ENCODE data around the gene TNRC18.
A peak's percentile ranks its signal among the peaks of the same experiment; 100 is the strongest.

Gene TNRC18

GRCh38 chr7:5428478-5429252, 5.0 kb upstream of the TNRC18 start:
- DNase-seq = peak; percentile 75

- DNase-seq = no peak
Measured at GRCh38 chr7:5426226-5426475, 2.5 kb upstream of the TNRC18 start.

- peak; percentile 98 for DNase-seq
Measured at GRCh38 chr7:5425507-5426225, 2.0 kb upstream of the TNRC18 start.

GRCh38 chr7:5424749-5425506, 1.3 kb upstream of the TNRC18 start:
- peak; percentile 86 for DNase-seq

GRCh38 chr7:5423976-5424748, 528 bp upstream of the TNRC18 start:
- peak; percentile 96 for DNase-seq

GRCh38 chr7:5422396-5423305, 983 bp downstream of the TNRC18 start:
- DNase-seq = peak; percentile 66

- DNase-seq = peak; percentile 82
Measured at GRCh38 chr7:5421714-5422395, 1.8 kb downstream of the TNRC18 start.

GRCh38 chr7:5420881-5421713, 2.5 kb downstream of the TNRC18 start:
- DNase-seq = peak; percentile 77

GRCh38 chr7:5420067-5420880, 3.4 kb downstream of the TNRC18 start:
- DNase-seq = peak; percentile 80

- no peak for DNase-seq
Measured at GRCh38 chr7:5419539-5420066, 4.0 kb downstream of the TNRC18 start.

GRCh38 chr7:5418285-5418582, 5.4 kb downstream of the TNRC18 start:
- DNase-seq = no peak

GRCh38 chr7:5417106-5418071, 6.2 kb downstream of the TNRC18 start:
- peak; percentile 34 for DNase-seq

- no peak for DNase-seq
Measured at GRCh38 chr7:5414916-5415315, 8.7 kb downstream of the TNRC18 start.

- DNase-seq = no peak
Measured at GRCh38 chr7:5413449-5413786, 10.2 kb downstream of the TNRC18 start.

GRCh38 chr7:5408777-5409176, 14.9 kb downstream of the TNRC18 start:
- no peak for DNase-seq

GRCh38 chr7:5406957-5407945, 16.4 kb downstream of the TNRC18 start:
- DNase-seq = no peak

- no peak for DNase-seq
Measured at GRCh38 chr7:5404421-5404826, 19.2 kb downstream of the TNRC18 start.
